ENCODE measurements around the gene ADGRD2.

DNA sequence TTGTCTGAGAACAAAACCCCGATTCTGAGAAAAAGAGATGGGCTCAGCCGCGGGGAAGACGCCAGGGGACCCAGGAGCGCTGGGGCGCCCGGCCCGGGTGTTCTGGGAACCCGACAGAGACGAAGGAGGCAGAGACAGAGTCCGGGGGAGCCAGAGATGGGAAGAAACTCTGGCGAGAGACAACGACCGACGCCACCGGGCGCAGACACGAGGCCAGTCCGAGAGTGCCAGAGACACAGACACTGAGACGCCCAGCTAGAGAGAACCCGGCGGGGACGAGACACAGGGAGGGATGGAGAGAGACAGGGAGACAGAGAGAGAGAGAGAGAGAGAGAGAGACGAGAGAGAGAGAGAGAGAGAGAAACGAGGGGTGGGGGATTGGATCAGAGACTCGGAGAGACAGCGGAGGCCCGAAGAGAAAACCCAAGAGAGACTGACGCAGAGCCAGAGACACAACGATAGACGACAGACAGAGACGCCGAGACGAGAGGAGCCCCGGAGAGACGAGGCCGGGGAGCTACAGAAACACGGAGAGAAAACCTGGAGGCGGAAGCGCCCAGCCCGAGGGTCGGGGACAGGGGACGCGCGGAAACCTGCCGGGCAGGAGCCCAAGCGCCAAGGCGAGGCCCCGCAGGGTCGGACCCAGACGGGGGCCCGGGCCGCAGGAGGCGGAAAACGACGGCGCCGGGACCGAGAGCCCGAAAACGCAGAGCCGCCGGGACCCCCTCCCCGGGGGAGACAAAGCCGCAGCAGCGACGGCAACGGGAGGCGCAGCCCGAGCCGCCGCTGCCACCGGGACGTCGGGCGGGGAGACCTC is 53.7 kb downstream of the ADGRD2 start:
- TF ChIP-seq EGR1 (IDR thresholded peaks at IDR 0.05; ENCODE audit: low read depth) (no peak), YY1 (IDR thresholded peaks at IDR 0.05; ENCODE audit: extremely low read depth, insufficient replicate concordance, low read depth, low read length) (no peak), SP1 (IDR thresholded peaks at IDR 0.05; ENCODE audit: low read depth) (no peak)
- TF ChIP-seq, protein P1, sequence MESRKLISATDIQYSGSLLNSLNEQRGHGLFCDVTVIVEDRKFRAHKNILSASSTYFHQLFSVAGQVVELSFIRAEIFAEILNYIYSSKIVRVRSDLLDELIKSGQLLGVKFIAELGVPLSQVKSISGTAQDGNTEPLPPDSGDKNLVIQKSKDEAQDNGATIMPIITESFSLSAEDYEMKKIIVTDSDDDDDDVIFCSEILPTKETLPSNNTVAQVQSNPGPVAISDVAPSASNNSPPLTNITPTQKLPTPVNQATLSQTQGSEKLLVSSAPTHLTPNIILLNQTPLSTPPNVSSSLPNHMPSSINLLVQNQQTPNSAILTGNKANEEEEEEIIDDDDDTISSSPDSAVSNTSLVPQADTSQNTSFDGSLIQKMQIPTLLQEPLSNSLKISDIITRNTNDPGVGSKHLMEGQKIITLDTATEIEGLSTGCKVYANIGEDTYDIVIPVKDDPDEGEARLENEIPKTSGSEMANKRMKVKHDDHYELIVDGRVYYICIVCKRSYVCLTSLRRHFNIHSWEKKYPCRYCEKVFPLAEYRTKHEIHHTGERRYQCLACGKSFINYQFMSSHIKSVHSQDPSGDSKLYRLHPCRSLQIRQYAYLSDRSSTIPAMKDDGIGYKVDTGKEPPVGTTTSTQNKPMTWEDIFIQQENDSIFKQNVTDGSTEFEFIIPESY (IDR thresholded peaks at IDR 0.05; ENCODE audit: extremely low read depth, insufficient replicate concordance, low read length): no peak
- TF ChIP-seq, protein P2, sequence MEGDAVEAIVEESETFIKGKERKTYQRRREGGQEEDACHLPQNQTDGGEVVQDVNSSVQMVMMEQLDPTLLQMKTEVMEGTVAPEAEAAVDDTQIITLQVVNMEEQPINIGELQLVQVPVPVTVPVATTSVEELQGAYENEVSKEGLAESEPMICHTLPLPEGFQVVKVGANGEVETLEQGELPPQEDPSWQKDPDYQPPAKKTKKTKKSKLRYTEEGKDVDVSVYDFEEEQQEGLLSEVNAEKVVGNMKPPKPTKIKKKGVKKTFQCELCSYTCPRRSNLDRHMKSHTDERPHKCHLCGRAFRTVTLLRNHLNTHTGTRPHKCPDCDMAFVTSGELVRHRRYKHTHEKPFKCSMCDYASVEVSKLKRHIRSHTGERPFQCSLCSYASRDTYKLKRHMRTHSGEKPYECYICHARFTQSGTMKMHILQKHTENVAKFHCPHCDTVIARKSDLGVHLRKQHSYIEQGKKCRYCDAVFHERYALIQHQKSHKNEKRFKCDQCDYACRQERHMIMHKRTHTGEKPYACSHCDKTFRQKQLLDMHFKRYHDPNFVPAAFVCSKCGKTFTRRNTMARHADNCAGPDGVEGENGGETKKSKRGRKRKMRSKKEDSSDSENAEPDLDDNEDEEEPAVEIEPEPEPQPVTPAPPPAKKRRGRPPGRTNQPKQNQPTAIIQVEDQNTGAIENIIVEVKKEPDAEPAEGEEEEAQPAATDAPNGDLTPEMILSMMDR (IDR thresholded peaks at IDR 0.05 in 2 of 3, conservative IDR thresholded peaks at IDR 0.05 in 1 of 3; ENCODE audit: borderline replicate concordance in 1 of 3, insufficient read depth in 1 of 3, low read depth in 2 of 3, low read length in 2 of 3): no peak

Data from HCT116 (cell line).